Stimulated activated naive CD8-positive, alpha-beta T cell treated with anti-CD3 and anti-CD28 coated beads, Interleukin-15, Interleukin-2, amounts not matched to agents 100 ng/mL and 50 ng/mL, for 24 hours (primary cell): ENCODE results near the gene RAB9A.
"Not testable (repeated sequence)": the region's sequence is repeated elsewhere in the genome, so short reads cannot be mapped to it uniquely, and the experiment has no call there.

Experiments used
- H3K27ac Mint-ChIP-seq: one replicate; pipeline ENCODE4 v1.8.0; 2021; ENCODE audit warnings: mild to moderate bottlenecking, mixed read lengths
- H3K27me3 Mint-ChIP-seq: one replicate; pipeline ENCODE4 v1.8.0; 2021; ENCODE audit warnings: mixed read lengths
- H3K36me3 Mint-ChIP-seq: one replicate; pipeline ENCODE4 v1.8.0; 2021; ENCODE audit warnings: low read depth, mixed read lengths
- H3K4me1 Mint-ChIP-seq: one replicate; pipeline ENCODE4 v1.8.0; 2021; ENCODE audit warnings: low read depth, mixed read lengths
- H3K4me3 Mint-ChIP-seq: one replicate; pipeline ENCODE4 v1.8.0; 2021; ENCODE audit warnings: mild to moderate bottlenecking, mixed read lengths
- H3K9me3 Mint-ChIP-seq: one replicate; pipeline ENCODE4 v1.8.0; 2021; ENCODE audit warnings: mixed read lengths

RAB9A gene

DNA sequence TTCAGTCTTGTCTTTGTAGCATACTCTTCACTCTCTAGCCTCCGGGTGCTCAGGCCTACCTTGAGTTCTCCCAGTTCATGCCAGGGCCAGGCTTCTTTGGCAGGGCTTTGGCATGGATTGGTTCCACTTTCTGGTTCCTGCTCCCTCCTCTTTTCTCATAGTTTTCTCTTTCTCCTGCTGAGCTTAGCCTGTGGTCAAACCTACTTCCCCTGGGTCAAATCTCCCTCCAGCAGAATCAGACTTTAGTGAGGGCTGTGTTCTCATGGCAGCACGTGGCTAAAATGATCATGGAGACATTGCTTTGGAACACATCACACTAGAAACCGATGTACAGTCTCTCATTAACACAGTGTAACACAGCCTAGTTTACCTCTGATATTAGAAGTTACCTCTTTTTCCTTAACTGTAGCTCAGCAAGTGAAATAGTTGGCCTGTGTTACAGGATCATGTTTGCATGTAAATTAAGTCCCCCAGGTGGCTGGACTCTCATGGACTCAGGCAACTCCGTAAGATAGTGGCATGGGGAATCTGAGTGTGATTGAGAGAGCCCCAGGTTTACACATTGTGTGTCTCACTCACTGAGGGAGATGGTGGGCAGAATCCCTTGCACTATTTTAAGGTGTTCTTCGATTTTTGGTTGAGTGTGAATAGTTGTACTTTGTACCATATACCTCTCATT is 13.3 kb downstream of the RAB9A start:
- peaks cover 36% of the 10 kb centered on the region for H3K36me3 Mint-ChIP-seq
- no peaks in the 10 kb centered on the region for H3K27me3 Mint-ChIP-seq

DNA sequence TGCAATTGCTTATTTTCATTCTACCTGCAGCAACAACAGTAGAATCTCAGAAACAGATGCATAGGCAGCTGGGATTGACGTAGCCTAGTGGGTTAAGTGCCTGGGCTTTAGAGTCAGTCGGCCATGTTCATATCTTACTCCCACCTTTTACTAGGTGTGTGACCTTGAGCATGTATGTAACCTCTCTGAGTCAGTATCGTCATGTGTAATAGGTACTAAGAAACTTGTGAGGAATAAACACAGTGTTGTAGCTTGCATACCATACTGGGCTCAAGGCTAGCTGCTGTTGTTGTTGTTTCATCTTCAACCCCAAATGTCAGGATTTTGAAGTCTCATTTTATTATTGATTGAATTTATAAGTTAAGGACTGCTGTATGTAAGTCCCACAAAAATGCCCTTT is 14.2 kb downstream of the RAB9A start:
- no peaks in the 10 kb centered on the region for H3K27me3 Mint-ChIP-seq
- no peaks in the 10 kb centered on the region for H3K9me3 Mint-ChIP-seq
- H3K27ac Mint-ChIP-seq, result peak overlapping the region; percentile 80
- no peak overlapping the region for H3K4me3 Mint-ChIP-seq
- H3K4me1 Mint-ChIP-seq, result peaks cover 59% of the 10 kb centered on the region
- H3K36me3 Mint-ChIP-seq, result peaks cover 39% of the 10 kb centered on the region

More for the DNA sequence above, 13.3 kb downstream of the RAB9A start:
- Mint-ChIP-seq H3K4me3 (no peak overlapping the region), H3K27ac (peak overlapping the region; percentile 80), H3K4me1 (peaks cover 65% of the 10 kb centered on the region), H3K9me3 (no peaks in the 10 kb centered on the region)

DNA sequence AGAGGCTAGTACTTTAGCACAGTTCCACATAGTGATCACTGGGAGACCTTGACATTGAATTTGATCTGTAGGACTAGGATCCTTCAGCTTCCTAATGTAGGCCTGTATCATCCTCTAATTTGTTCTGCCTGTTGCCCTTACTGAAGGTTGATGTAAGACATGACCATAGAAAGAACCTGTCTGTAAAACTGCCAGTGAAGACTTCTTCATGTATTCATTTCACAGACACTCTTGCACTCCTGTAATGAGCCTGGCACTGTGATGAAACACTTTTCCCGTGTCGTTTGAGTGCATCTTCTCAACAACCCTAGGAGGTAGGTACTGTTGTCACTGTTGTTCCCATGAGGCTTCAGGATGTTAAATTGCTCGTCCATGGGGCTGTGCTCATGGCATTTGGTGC is 14.7 kb downstream of the RAB9A start:
- no peaks in the 10 kb centered on the region for H3K9me3 Mint-ChIP-seq
- H3K4me3 Mint-ChIP-seq, result no peak overlapping the region
- H3K27me3 Mint-ChIP-seq, result no peaks in the 10 kb centered on the region
- H3K27ac Mint-ChIP-seq, result peak overlapping the region; percentile 80
- H3K4me1 Mint-ChIP-seq, result peaks cover 59% of the 10 kb centered on the region
- peaks cover 43% of the 10 kb centered on the region for H3K36me3 Mint-ChIP-seq

DNA sequence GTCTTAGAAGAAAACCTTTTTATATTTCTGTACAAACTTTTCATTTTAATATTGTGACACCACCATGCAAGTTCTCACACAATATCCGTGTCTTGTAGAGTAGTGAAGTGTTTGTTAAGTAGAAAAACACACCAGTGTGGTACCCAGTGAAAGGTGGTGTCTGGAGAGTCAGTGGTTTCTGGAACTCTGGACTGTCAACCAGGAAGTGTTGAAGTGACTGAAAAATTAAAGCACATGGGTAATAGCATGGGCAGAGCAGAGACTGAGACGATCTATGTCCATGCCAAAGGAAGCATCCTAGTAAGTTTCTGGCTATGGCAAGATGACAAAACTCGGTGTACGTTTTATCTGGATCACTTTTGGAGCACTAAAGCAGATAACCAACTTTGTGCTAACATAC is 22.2 kb downstream of the RAB9A start:
- no peak overlapping the region for H3K4me3 Mint-ChIP-seq
- peaks cover 31% of the 10 kb centered on the region for H3K36me3 Mint-ChIP-seq
- H3K4me1 Mint-ChIP-seq, result peaks cover 15% of the 10 kb centered on the region
- no peaks in the 10 kb centered on the region for H3K27me3 Mint-ChIP-seq
- no peaks in the 10 kb centered on the region for H3K9me3 Mint-ChIP-seq
- H3K27ac Mint-ChIP-seq, result peak overlapping the region; percentile 32

DNA sequence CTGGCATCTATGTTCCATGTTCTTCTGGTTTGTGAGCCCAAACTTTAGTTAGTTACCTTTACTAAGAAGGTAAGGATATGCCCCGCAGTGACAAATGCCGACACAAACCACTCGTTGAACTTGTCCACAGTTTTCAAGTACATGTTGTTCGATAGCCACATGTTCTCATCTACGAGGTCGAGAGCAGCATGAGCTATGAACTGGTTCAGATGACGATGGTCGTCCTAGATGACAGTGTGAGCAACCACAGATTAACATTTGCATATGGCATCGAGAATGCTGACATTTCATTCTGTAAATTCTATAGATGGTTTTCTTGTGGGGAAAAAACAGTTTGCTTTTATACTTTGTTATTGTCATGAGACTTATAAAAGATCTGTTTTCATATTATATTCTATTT is 27.5 kb downstream of the RAB9A start:
- peak overlapping the region; percentile 77 for H3K27ac Mint-ChIP-seq
- H3K27me3 Mint-ChIP-seq, result no peaks in the 10 kb centered on the region

DNA sequence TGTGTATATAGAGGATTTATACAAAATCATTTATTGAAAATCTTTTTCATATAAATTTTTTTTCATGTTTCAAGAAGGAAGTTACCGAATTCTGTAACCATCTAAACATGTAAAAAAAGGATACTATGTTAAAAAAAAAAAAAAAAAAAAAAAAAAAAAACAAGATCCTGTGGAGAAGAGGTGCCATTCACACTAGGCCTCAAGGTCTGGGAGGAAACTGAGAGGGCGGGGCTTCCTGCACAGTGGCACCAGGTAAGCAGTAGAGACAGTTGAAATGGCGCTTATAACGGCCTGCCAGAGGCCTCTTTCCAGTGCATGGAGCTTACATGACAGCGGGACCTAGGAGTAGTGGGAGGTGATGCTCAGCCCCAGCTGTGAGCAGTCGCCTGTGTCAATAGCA is 28.0 kb downstream of the RAB9A start:
- no peak overlapping the region for H3K27ac Mint-ChIP-seq
- H3K4me3 Mint-ChIP-seq, result no peak overlapping the region
- no peaks in the 10 kb centered on the region for H3K9me3 Mint-ChIP-seq
- H3K36me3 Mint-ChIP-seq, result peaks cover 40% of the 10 kb centered on the region
- peaks cover 45% of the 10 kb centered on the region for H3K4me1 Mint-ChIP-seq
- H3K27me3 Mint-ChIP-seq, result no peaks in the 10 kb centered on the region

More for the DNA sequence above, 27.5 kb downstream of the RAB9A start:
- peaks cover 45% of the 10 kb centered on the region for H3K4me1 Mint-ChIP-seq
- H3K4me3 Mint-ChIP-seq, result no peak overlapping the region
- no peaks in the 10 kb centered on the region for H3K9me3 Mint-ChIP-seq
- peaks cover 37% of the 10 kb centered on the region for H3K36me3 Mint-ChIP-seq

DNA sequence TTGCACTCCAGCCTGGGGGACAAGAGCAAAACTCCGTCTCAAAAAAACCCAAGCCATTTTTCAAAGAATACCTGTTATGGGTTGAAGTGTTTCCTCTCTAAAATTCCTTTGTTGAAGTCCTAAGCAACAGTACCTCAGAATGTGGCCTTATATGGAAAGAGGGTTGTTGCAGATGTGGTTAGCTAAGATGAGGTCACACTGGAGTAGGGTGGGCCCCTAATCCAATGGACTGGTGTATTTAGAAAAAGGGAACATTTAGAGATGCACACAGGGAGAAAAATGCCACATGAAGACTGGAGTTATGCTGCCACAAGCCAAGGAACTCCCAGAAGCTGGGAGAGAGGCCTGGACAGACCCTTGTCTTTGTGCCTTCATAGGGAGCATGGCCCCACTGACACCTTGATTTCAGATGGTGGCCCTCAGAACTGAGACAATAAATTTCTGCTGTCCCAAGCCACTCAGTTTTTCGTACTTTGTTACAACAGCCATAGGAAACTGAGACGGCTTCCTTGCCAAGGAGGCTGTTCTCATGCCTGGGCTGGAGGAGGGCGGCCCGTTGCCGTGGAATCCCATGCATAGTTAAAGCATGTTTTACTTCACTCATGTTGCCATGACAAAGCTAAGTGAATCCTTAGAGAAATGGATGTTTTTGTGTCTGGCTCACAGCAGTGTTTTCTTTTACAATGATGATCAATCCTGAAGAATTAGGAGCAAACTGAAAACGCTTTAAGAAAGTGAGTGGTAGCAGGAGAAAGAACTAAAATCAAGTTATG is 29.0 kb downstream of the RAB9A start:
- Mint-ChIP-seq H3K9me3 (no peaks in the 10 kb centered on the region), H3K27ac (no peak overlapping the region), H3K36me3 (peaks cover 45% of the 10 kb centered on the region), H3K27me3 (no peaks in the 10 kb centered on the region), H3K4me1 (peaks cover 47% of the 10 kb centered on the region), H3K4me3 (no peak overlapping the region)

DNA sequence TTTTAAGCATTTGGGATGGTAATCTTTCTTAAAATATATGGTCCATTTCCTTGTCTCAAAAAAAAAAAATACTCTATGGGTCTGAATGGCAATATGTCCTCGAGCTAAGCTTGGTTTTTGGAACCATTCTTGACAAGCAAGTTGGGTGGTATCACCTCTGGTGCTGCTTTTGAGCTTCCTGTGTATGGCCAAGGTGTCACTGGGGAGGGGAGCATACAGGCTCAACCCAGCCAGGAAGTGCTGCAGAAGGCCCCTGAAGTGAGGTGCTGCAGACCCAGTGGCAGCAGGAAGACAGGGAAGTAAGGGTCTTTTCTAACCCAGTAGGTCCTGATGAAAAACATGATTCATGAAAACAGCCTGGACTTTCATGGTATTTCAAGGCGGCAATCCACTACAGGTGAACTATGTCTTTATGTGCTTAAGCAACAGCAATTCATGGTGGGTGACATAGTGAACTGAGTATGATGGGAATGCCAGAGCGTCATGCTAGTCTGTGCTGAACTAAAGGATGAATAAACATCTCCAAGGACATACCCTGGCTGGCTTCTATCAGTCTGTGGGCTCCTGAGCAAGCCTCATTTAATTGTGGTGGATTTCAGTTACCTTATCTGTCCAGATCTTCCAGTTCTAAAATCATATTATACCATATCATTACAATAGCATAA is 30.4 kb downstream of the RAB9A start:
- H3K27ac Mint-ChIP-seq, result peak overlapping the region; percentile 31
- peaks cover 57% of the 10 kb centered on the region for H3K4me1 Mint-ChIP-seq
- no peaks in the 10 kb centered on the region for H3K9me3 Mint-ChIP-seq
- H3K36me3 Mint-ChIP-seq, result peaks cover 55% of the 10 kb centered on the region
- H3K4me3 Mint-ChIP-seq, result no peak overlapping the region
- no peaks in the 10 kb centered on the region for H3K27me3 Mint-ChIP-seq

DNA sequence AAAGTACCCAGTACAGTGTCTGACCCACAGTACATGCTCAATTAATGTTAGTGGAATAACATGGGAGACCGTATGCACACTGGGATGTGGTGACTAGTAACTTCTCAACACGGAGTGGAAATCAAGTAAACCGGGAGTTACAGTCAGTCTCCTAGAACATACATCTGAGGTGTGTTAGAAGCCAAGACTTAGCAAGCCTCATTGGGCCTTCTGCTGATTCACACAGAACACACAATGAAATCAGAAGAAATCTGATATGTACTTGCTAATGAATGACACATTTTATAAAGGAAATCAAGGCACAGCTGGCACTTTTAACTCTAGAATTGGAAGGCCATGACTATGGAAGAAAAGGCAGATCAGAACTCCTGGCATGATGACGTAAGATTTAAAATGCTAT is 32.4 kb downstream of the RAB9A start:
- Mint-ChIP-seq H3K4me1 (peaks cover 68% of the 10 kb centered on the region), H3K9me3 (no peaks in the 10 kb centered on the region), H3K4me3 (no peak overlapping the region), H3K36me3 (peaks cover 60% of the 10 kb centered on the region), H3K27me3 (no peaks in the 10 kb centered on the region), H3K27ac (no peak overlapping the region)

DNA sequence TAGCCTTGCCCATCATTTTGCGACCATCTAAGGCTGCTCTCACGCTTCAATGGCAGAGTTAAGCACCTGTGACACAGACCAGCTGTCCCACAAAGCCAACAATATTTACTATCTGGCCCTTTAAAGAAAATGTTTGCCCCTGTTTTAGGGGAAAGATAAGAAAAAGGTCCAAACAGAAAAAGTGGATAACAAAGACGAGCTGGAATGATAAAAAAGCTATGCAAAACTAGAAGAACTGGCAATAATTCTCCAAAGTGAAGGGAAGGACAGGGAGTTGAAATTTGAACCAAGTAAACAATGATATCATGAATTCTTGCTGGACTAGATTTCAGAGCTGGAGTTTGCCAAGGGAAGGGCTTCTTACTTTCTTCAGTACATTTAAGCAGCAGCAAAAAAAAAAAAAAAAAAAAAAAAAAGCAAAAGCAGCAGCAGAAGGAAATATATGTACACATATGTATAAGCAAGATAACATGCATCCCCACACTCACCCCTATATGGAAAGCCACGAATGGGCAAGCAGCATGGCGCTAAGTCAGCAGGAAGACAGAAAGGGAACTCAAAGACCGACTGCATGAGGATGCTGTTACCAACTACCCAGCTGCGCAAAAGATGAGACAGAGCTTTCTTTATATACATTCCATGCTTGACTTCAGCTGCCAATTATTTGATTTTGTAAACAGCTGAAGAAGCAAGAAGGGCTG is 33.0 kb downstream of the RAB9A start:
- Mint-ChIP-seq H3K27ac (no peak overlapping the region), H3K4me3 (no peak overlapping the region), H3K27me3 (no peaks in the 10 kb centered on the region), H3K9me3 (no peaks in the 10 kb centered on the region), H3K36me3 (peaks cover 66% of the 10 kb centered on the region), H3K4me1 (peaks cover 71% of the 10 kb centered on the region)

DNA sequence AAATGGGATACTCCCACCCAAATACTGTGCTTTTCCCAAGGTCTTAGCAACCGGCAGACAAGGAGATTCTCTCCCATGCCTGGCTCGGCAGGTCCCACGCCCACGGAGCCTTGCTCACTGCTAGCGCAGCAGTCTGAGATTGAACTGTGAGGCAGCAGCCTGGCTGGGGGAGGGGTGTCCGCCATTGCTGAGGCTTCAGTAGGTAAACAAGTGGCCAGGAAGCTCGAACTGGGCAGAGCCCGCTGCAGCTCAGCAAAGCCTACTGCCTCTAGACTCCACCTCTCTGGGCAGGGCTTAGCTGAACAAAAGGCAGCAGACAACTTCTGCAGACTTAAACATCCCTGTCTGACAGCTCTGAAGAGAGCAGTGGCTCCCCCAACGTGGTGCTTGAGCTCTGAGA is 36.0 kb downstream of the RAB9A start:
- H3K36me3 Mint-ChIP-seq, result peaks cover 79% of the 10 kb centered on the region
- H3K27me3 Mint-ChIP-seq, H3K4me3 Mint-ChIP-seq, H3K27ac Mint-ChIP-seq, H3K9me3 Mint-ChIP-seq: not testable (repeated sequence)
- peaks cover 72% of the 10 kb centered on the region for H3K4me1 Mint-ChIP-seq

DNA sequence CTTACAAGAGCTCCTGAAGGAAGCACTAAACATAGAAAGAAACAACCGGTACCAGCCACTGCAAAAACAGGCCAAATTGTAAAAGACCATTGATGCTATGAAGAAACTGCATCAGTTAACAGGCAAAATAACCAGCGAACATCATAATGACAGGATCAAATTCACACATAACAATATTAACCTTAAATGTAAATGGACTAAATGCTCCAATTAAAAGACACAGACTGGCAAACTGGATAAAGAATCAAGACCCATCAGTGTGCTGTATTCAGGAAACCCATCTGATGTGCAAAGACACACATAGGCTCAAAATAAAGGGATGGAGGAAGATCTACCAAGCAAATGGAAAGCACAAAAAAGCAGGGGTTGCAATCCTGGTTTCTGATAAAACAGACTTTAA is 37.7 kb downstream of the RAB9A start:
- H3K27me3 Mint-ChIP-seq, H3K4me3 Mint-ChIP-seq, H3K9me3 Mint-ChIP-seq: not testable (repeated sequence)
- Mint-ChIP-seq H3K36me3 (peaks cover 79% of the 10 kb centered on the region), H3K4me1 (peaks cover 76% of the 10 kb centered on the region), H3K27ac (peak overlapping the region; percentile 58)

DNA sequence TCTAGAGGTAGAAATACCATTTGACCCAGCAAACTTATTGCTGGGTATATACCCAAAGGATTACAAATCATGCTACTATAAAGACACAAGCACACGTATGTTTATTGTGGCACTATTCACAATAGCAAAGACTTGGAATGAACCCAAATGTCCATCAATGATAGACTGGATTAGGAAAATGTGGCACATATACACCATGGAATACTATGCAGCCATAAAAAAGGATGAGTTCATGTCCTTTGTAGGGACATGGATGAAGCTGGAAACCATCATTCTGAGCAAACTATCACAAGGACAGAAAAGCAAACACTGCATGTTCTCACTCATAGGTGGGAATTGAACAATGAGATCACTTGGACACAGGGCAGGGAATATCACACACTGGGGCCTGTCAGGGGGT is 41.6 kb downstream of the RAB9A start:
- not testable (repeated sequence) for H3K27me3 Mint-ChIP-seq, H3K9me3 Mint-ChIP-seq, H3K4me3 Mint-ChIP-seq, H3K27ac Mint-ChIP-seq
- Mint-ChIP-seq H3K4me1 (peaks cover 75% of the 10 kb centered on the region), H3K36me3 (peaks cover 72% of the 10 kb centered on the region)

DNA sequence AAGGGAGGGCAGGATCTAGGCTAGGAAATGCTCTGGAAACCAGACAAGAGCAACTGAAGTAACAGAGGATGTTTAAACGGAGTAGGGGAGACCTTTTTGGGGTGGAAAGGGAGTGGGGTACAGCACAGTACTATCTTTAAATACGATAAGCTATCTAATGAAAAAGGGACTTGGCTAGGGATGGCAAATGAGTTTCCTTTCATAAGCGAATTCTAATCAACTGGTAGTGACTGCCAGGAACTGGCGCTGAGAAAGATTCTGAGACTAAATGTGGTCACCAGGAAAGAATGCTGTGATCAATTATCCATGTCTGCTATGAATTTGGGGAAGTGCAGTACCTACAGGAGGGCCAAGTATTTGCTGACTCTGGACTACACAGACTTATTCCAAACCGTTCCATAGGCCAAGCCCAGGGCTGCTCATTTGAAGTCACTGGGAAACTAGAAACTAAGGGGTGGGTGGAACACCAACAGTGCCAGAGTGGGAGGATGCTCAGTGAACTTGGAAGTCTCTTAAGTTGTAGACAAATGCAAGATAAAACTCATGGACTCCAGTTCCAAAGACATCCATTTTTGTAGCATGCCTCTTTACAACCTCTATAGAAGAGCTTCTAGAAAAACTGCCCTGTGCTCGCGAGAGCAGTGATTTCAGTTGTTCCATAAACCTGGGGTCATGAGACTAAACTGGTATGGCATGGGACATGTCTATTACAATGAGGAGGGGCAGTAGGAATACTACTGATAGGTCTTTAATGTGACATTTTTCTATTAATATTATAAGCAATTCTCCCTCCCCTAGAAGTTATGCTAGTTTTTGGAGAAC is 43.5 kb downstream of the RAB9A start:
- H3K27me3 Mint-ChIP-seq, result no peaks in the 10 kb centered on the region
- peak overlapping the region; percentile 43 for H3K27ac Mint-ChIP-seq
- peak overlapping the region; percentile 94 for H3K4me3 Mint-ChIP-seq
- H3K9me3 Mint-ChIP-seq, result peaks cover 2% of the 10 kb centered on the region
- peaks cover 59% of the 10 kb centered on the region for H3K36me3 Mint-ChIP-seq
- H3K4me1 Mint-ChIP-seq, result peaks cover 69% of the 10 kb centered on the region
